Measurements from ENCODE around the gene FAM180A.
"Not testable (repeated sequence)": the region's sequence is repeated elsewhere in the genome, so short reads cannot be mapped to it uniquely, and the experiment has no call there.

Gene FAM180A

GRCh38 chr7:135785065-135785464 lies 36.5 kb upstream of the FAM180A start:
- Histone ChIP-seq H3K27me3 (ENCODE audit: insufficient read depth, low read length) (no peaks in the 10 kb centered on the region), H3K9me3 (ENCODE audit: insufficient read depth, low read depth, low read length) (no peaks in the 10 kb centered on the region), H3K4me1 (ENCODE audit: insufficient read depth, low read length) (no peaks in the 10 kb centered on the region), H3K27ac (ENCODE audit: low read depth, low read length) (no peak overlapping the region), H3K4me3 (ENCODE audit: low read length) (no peak overlapping the region), H3K36me3 (ENCODE audit: insufficient read depth, low read length) (no peaks in the 10 kb centered on the region), H3K9ac (ENCODE audit: low read depth, low read length) (no peak overlapping the region)
- 100% methylated on average over 1 of the region's 1 CpG for WGBS

GRCh38 chr7:135784013-135784412 lies 35.4 kb upstream of the FAM180A start:
- H3K4me3 ChIP-seq (ENCODE audit: low read length) = no peak overlapping the region

GRCh38 chr7:135782801-135783200 lies 34.2 kb upstream of the FAM180A start:
- H3K9ac ChIP-seq (ENCODE audit: low read depth, low read length) = no peak overlapping the region
- H3K27me3 ChIP-seq (ENCODE audit: insufficient read depth, low read length) = no peaks in the 10 kb centered on the region
- 96% methylated on average over 6 of the region's 6 CpGs for WGBS
- H3K27ac ChIP-seq (ENCODE audit: low read depth, low read length) = no peak overlapping the region
- H3K36me3 ChIP-seq (ENCODE audit: insufficient read depth, low read length) = no peaks in the 10 kb centered on the region
- H3K4me3 ChIP-seq (ENCODE audit: low read length) = no peak overlapping the region
- H3K9me3 ChIP-seq (ENCODE audit: insufficient read depth, low read depth, low read length) = peaks cover 12% of the 10 kb centered on the region
- no peaks in the 10 kb centered on the region for H3K4me1 ChIP-seq (ENCODE audit: insufficient read depth, low read length)

More at GRCh38 chr7:135784013-135784412, 35.4 kb upstream of the FAM180A start:
- 76% methylated on average over 8 of the region's 8 CpGs for WGBS
- Histone ChIP-seq H3K9ac (ENCODE audit: low read depth, low read length) (no peak overlapping the region), H3K27ac (ENCODE audit: low read depth, low read length) (no peak overlapping the region), H3K27me3 (ENCODE audit: insufficient read depth, low read length) (no peaks in the 10 kb centered on the region), H3K36me3 (ENCODE audit: insufficient read depth, low read length) (no peaks in the 10 kb centered on the region), H3K4me1 (ENCODE audit: insufficient read depth, low read length) (no peaks in the 10 kb centered on the region), H3K9me3 (ENCODE audit: insufficient read depth, low read depth, low read length) (no peaks in the 10 kb centered on the region)

- Histone ChIP-seq H3K27me3 (ENCODE audit: insufficient read depth, low read length) (no peaks in the 10 kb centered on the region), H3K9ac (ENCODE audit: low read depth, low read length) (no peak overlapping the region), H3K4me3 (ENCODE audit: low read length) (no peak overlapping the region), H3K4me1 (ENCODE audit: insufficient read depth, low read length) (no peaks in the 10 kb centered on the region), H3K36me3 (ENCODE audit: insufficient read depth, low read length) (no peaks in the 10 kb centered on the region), H3K9me3 (ENCODE audit: insufficient read depth, low read depth, low read length) (peaks cover 15% of the 10 kb centered on the region), H3K27ac (ENCODE audit: low read depth, low read length) (no peak overlapping the region)
- 85% methylated on average over 8 of the region's 9 CpGs for WGBS
These were observed 33.8 kb upstream of the FAM180A start for GRCh38 chr7:135782377-135782776.

- 100% methylated on average over 1 of the region's 3 CpGs for WGBS
- Histone ChIP-seq H3K36me3 (ENCODE audit: insufficient read depth, low read length) (no peaks in the 10 kb centered on the region), H3K9ac (ENCODE audit: low read depth, low read length) (no peak overlapping the region), H3K4me3 (ENCODE audit: low read length) (no peak overlapping the region), H3K27me3 (ENCODE audit: insufficient read depth, low read length) (no peaks in the 10 kb centered on the region), H3K27ac (ENCODE audit: low read depth, low read length) (no peak overlapping the region), H3K4me1 (ENCODE audit: insufficient read depth, low read length) (peaks cover 14% of the 10 kb centered on the region), H3K9me3 (ENCODE audit: insufficient read depth, low read depth, low read length) (peaks cover 15% of the 10 kb centered on the region)
These were observed 29.2 kb upstream of the FAM180A start for GRCh38 chr7:135777626-135778398.

- 96% methylated on average over 8 of the region's 8 CpGs for WGBS
These were observed 27.3 kb upstream of the FAM180A start for GRCh38 chr7:135775915-135776314.

GRCh38 chr7:135775230-135775629 lies 26.6 kb upstream of the FAM180A start:
- no peaks in the 10 kb centered on the region for H3K36me3 ChIP-seq (ENCODE audit: insufficient read depth, low read length)
- 96% methylated on average over 2 of the region's 2 CpGs for WGBS
- peaks cover 15% of the 10 kb centered on the region for H3K9me3 ChIP-seq (ENCODE audit: insufficient read depth, low read depth, low read length)
- H3K27ac ChIP-seq (ENCODE audit: low read depth, low read length) = no peak overlapping the region
- H3K27me3 ChIP-seq (ENCODE audit: insufficient read depth, low read length) = no peaks in the 10 kb centered on the region
- no peak overlapping the region for H3K9ac ChIP-seq (ENCODE audit: low read depth, low read length)
- H3K4me1 ChIP-seq (ENCODE audit: insufficient read depth, low read length) = peaks cover 20% of the 10 kb centered on the region
- H3K4me3 ChIP-seq (ENCODE audit: low read length) = no peak overlapping the region

More at GRCh38 chr7:135775915-135776314, 27.3 kb upstream of the FAM180A start:
- H3K9ac ChIP-seq (ENCODE audit: low read depth, low read length); H3K4me3 ChIP-seq (ENCODE audit: low read length); H3K27me3 ChIP-seq (ENCODE audit: insufficient read depth, low read length); H3K27ac ChIP-seq (ENCODE audit: low read depth, low read length); H3K36me3 ChIP-seq (ENCODE audit: insufficient read depth, low read length): not testable (repeated sequence)
- H3K9me3 ChIP-seq (ENCODE audit: insufficient read depth, low read depth, low read length) = peaks cover 15% of the 10 kb centered on the region
- H3K4me1 ChIP-seq (ENCODE audit: insufficient read depth, low read length) = peaks cover 20% of the 10 kb centered on the region

GRCh38 chr7:135774284-135774683 lies 25.7 kb upstream of the FAM180A start:
- Histone ChIP-seq H3K9me3 (ENCODE audit: insufficient read depth, low read depth, low read length) (peaks cover 15% of the 10 kb centered on the region), H3K36me3 (ENCODE audit: insufficient read depth, low read length) (no peaks in the 10 kb centered on the region), H3K27ac (ENCODE audit: low read depth, low read length) (no peak overlapping the region), H3K4me1 (ENCODE audit: insufficient read depth, low read length) (peaks cover 20% of the 10 kb centered on the region), H3K4me3 (ENCODE audit: low read length) (no peak overlapping the region), H3K27me3 (ENCODE audit: insufficient read depth, low read length) (no peaks in the 10 kb centered on the region), H3K9ac (ENCODE audit: low read depth, low read length) (no peak overlapping the region)
- WGBS = 57% methylated on average over 4 of the region's 4 CpGs

GRCh38 chr7:135773464-135773863 lies 24.9 kb upstream of the FAM180A start:
- no peak overlapping the region for H3K9ac ChIP-seq (ENCODE audit: low read depth, low read length)
- no peaks in the 10 kb centered on the region for H3K27me3 ChIP-seq (ENCODE audit: insufficient read depth, low read length)
- peaks cover 10% of the 10 kb centered on the region for H3K9me3 ChIP-seq (ENCODE audit: insufficient read depth, low read depth, low read length)
- no peak overlapping the region for H3K27ac ChIP-seq (ENCODE audit: low read depth, low read length)
- no peak overlapping the region for H3K4me3 ChIP-seq (ENCODE audit: low read length)
- 51% methylated on average over 5 of the region's 5 CpGs for WGBS
- H3K4me1 ChIP-seq (ENCODE audit: insufficient read depth, low read length) = peaks cover 26% of the 10 kb centered on the region
- no peaks in the 10 kb centered on the region for H3K36me3 ChIP-seq (ENCODE audit: insufficient read depth, low read length)

GRCh38 chr7:135772639-135773222 lies 24.1 kb upstream of the FAM180A start:
- no peak overlapping the region for H3K27ac ChIP-seq (ENCODE audit: low read depth, low read length)
- H3K36me3 ChIP-seq (ENCODE audit: insufficient read depth, low read length) = no peaks in the 10 kb centered on the region
- no peak overlapping the region for H3K9ac ChIP-seq (ENCODE audit: low read depth, low read length)
- H3K9me3 ChIP-seq (ENCODE audit: insufficient read depth, low read depth, low read length) = peaks cover 2% of the 10 kb centered on the region
- no peaks in the 10 kb centered on the region for H3K27me3 ChIP-seq (ENCODE audit: insufficient read depth, low read length)
- 68% methylated on average over 8 of the region's 8 CpGs for WGBS
- peaks cover 29% of the 10 kb centered on the region for H3K4me1 ChIP-seq (ENCODE audit: insufficient read depth, low read length)
- H3K4me3 ChIP-seq (ENCODE audit: low read length) = no peak overlapping the region

GRCh38 chr7:135771961-135772638 lies 23.5 kb upstream of the FAM180A start:
- no peak overlapping the region for H3K4me3 ChIP-seq (ENCODE audit: low read length)
- H3K36me3 ChIP-seq (ENCODE audit: insufficient read depth, low read length) = no peaks in the 10 kb centered on the region
- H3K27me3 ChIP-seq (ENCODE audit: insufficient read depth, low read length) = no peaks in the 10 kb centered on the region
- no peak overlapping the region for H3K27ac ChIP-seq (ENCODE audit: low read depth, low read length)
- no peaks in the 10 kb centered on the region for H3K9me3 ChIP-seq (ENCODE audit: insufficient read depth, low read depth, low read length)
- H3K4me1 ChIP-seq (ENCODE audit: insufficient read depth, low read length) = peaks cover 29% of the 10 kb centered on the region
- 88% methylated on average over 4 of the region's 4 CpGs for WGBS
- no peak overlapping the region for H3K9ac ChIP-seq (ENCODE audit: low read depth, low read length)

Measured in HUES64 (cell line).